Stimulated activated naive B cell treated with anti-CD40 and anti-IgM and Interleukin-4, amounts not matched to agents 10 μg/mL and 1 μg/mL and 100 μg/mL, for 72 hours (primary cell): ENCODE measurements around the gene SLC66A1.
"Not testable (repeated sequence)": the region's sequence is repeated elsewhere in the genome, so short reads cannot be mapped to it uniquely, and the experiment has no call there.

Experiments
- ATAC-seq, 2 donors: fragments of 150-1000 bp; cut with Tn5 transposase; replicated peaks; 2 replicates each; pipeline ENCODE4 v1.10.0; 2021; ENCODE audit warnings: moderate library complexity in 1 of 2
- DNase-seq: peaks from one replicate; pipeline ENCODE4 v3.0.0; 2021
- H3K27ac Mint-ChIP-seq: one replicate; pipeline ENCODE4 v1.8.0; 2022; ENCODE audit warnings: mild to moderate bottlenecking, mixed read lengths
- H3K27me3 Mint-ChIP-seq, 2 donors: one replicate each; pipeline ENCODE4 v1.8.0; 2022; ENCODE audit warnings: mixed read lengths in 2 of 2
- H3K36me3 Mint-ChIP-seq, 2 donors: one replicate each; pipeline ENCODE4 v1.8.0; 2022; ENCODE audit warnings: mixed read lengths in 2 of 2, mild to moderate bottlenecking in 1 of 2
- H3K4me1 Mint-ChIP-seq, 2 donors: one replicate each; pipeline ENCODE4 v1.8.0; 2022; ENCODE audit warnings: mixed read lengths in 2 of 2, mild to moderate bottlenecking in 1 of 2
- H3K4me3 Mint-ChIP-seq, 2 donors: one replicate each; pipeline ENCODE4 v1.8.0; 2022; ENCODE audit warnings: mild to moderate bottlenecking in 2 of 2, mixed read lengths in 2 of 2, moderate library complexity in 1 of 2
- H3K9me3 Mint-ChIP-seq, 2 donors: one replicate each; pipeline ENCODE4 v1.8.0; 2022; ENCODE audit warnings: mixed read lengths in 2 of 2, mild to moderate bottlenecking in 1 of 2

Gene SLC66A1

DNA sequence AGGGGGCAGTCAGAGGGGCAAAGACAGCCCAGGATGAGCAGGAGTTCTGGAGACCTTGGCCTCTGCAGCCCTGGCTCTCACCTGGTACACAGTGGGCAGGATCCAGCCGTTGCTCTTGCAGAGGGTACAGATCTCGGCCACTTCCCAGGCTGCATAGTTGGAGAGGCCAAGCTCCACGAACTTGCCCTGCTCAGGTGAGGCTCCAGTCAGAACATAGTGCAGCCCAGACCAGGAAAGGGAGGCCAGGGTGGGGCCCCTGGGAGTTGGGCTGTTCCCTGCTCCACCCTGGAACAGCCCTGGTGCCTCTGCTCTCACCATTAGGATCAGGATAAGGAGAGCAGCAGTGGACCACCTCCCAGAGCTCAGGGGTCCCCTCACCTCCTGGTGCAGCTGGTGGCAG lies 26.3 kb upstream of the SLC66A1 start:
- H3K9me3 Mint-ChIP-seq, H3K4me3 Mint-ChIP-seq, H3K27ac Mint-ChIP-seq, DNase-seq, ATAC-seq: not testable (repeated sequence)
- peaks cover 14 to 22% of the 10 kb centered on the region in 2 donors for H3K27me3 Mint-ChIP-seq
- peaks cover 7 to 13% of the 10 kb centered on the region in 2 donors for H3K4me1 Mint-ChIP-seq
- H3K36me3 Mint-ChIP-seq, result peaks cover 0 to 12% of the 10 kb centered on the region in 2 donors

GRCh38 chr1:19287436-19288185 lies 24.5 kb upstream of the SLC66A1 start:
- Mint-ChIP-seq H3K27ac (no peak overlapping the region), H3K4me1 (peaks cover 7 to 13% of the 10 kb centered on the region in 2 donors), H3K27me3 (peaks cover 14 to 22% of the 10 kb centered on the region in 2 donors), H3K36me3 (peaks cover 1 to 21% of the 10 kb centered on the region in 2 donors), H3K4me3 (peak overlapping the region; percentile 48 to 84), H3K9me3 (peaks cover 3 to 5% of the 10 kb centered on the region in 2 donors)
- ATAC-seq (no peak), DNase-seq (no peak)

GRCh38 chr1:19288324-19289241 lies 23.5 kb upstream of the SLC66A1 start, which contains the start of gene AKR7A3:
Gene AKR7A3 (minus strand): TSS chr1:19288770. CDS start chr1:19288709, 61 bp downstream.
- H3K27ac Mint-ChIP-seq, H3K9me3 Mint-ChIP-seq: not testable (repeated sequence)
- peaks cover 14 to 22% of the 10 kb centered on the region in 2 donors for H3K27me3 Mint-ChIP-seq
- peaks cover 7 to 13% of the 10 kb centered on the region in 2 donors for H3K4me1 Mint-ChIP-seq
- H3K36me3 Mint-ChIP-seq, result peaks cover 1 to 21% of the 10 kb centered on the region in 2 donors
- peak; percentile 93 to 95 for ATAC-seq
- H3K4me3 Mint-ChIP-seq, result peak within 1 kb of the TSS; percentile 72 to 84
- DNase-seq, result peak; percentile 43

DNA sequence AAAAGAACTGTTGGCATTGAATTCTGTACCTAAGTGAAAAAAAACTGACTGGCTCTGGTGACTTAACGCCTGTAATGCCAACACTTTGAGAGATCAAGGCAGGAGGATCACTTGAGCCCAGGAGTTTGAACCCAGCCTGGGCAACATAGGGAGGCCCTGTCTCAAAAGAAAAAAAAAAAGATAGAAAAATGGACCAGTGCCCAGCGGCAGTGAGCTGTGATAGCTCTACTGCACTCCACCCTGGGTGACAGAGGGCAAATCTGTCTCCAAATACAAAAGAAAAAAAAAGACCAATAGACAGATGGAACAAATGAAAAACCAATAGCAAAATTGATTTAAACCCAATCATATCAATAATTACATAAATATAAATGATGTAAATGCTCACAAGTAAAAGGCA lies 22.9 kb upstream of the SLC66A1 start:
- no peak overlapping the region for H3K27ac Mint-ChIP-seq
- peaks cover 7 to 13% of the 10 kb centered on the region in 2 donors for H3K4me1 Mint-ChIP-seq
- H3K9me3 Mint-ChIP-seq, result peaks cover 4 to 5% of the 10 kb centered on the region in 2 donors
- ATAC-seq (no peak), DNase-seq (no peak)
- peaks cover 4 to 23% of the 10 kb centered on the region in 2 donors for H3K36me3 Mint-ChIP-seq
- peak overlapping the region; percentile 70 to 72 for H3K4me3 Mint-ChIP-seq
- peaks cover 14 to 22% of the 10 kb centered on the region in 2 donors for H3K27me3 Mint-ChIP-seq

DNA sequence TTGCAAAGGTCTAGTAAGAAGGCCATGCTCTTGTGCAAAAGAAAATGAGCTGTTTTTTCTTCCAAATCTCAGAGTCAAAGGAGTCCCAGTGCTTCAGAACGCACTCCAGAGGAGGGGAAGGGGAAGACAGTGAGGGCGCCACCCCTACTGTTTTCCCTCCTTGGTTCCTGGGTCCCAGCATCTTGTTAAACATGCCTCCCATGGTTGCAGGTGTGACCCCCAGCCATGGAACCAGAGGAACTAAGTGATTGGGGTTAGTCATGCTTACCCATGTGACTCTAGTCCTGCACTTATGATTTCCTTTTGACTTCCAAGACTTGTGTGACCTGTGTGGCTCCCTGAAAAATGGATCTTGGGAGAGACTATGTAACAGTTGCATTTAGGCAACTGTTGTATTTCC lies 17.5 kb upstream of the SLC66A1 start:
- Mint-ChIP-seq H3K36me3 (peaks cover 27 to 40% of the 10 kb centered on the region in 2 donors), H3K4me3 (no peak overlapping the region), H3K27me3 (peaks cover 3% of the 10 kb centered on the region in 2 donors), H3K9me3 (peaks cover 15 to 18% of the 10 kb centered on the region in 2 donors), H3K27ac (no peak overlapping the region), H3K4me1 (no peaks in the 10 kb centered on the region)
- DNase-seq (no peak), ATAC-seq (no peak)

- ATAC-seq (no peak), DNase-seq (no peak)
- H3K27ac Mint-ChIP-seq, result no peak overlapping the region
- H3K4me3 Mint-ChIP-seq, result no peak overlapping the region
- H3K27me3 Mint-ChIP-seq, result no peaks in the 10 kb centered on the region
- no peaks in the 10 kb centered on the region for H3K4me1 Mint-ChIP-seq
- peaks cover 5 to 8% of the 10 kb centered on the region in 2 donors for H3K9me3 Mint-ChIP-seq
- peaks cover 32 to 49% of the 10 kb centered on the region in 2 donors for H3K36me3 Mint-ChIP-seq
Measured at GRCh38 chr1:19300211-19300610, 11.9 kb upstream of the SLC66A1 start.

DNA sequence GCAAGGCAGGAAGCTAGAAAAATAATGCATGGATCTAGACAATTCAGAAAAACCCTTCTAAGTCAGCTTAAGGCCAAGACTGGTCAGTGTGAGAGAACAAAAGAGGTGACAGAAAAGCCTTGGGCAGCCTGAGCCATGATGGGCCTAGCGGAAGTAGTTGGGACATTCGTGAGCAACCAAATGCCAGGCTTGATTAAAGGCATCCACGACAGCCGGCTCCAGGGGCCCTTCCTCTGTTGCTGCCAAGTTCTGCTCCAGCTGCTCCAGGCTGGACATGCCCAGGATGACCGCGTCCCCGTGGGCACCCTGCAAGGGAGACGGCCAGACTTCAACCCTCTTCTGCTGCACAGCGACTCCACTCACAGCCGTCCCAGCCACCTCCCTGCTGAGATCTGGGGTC lies 8.0 kb upstream of the SLC66A1 start:
- not testable (repeated sequence) for ATAC-seq, H3K27me3 Mint-ChIP-seq, H3K27ac Mint-ChIP-seq, H3K4me3 Mint-ChIP-seq, DNase-seq, H3K4me1 Mint-ChIP-seq, H3K9me3 Mint-ChIP-seq
- peaks cover 43 to 70% of the 10 kb centered on the region in 2 donors for H3K36me3 Mint-ChIP-seq

DNA sequence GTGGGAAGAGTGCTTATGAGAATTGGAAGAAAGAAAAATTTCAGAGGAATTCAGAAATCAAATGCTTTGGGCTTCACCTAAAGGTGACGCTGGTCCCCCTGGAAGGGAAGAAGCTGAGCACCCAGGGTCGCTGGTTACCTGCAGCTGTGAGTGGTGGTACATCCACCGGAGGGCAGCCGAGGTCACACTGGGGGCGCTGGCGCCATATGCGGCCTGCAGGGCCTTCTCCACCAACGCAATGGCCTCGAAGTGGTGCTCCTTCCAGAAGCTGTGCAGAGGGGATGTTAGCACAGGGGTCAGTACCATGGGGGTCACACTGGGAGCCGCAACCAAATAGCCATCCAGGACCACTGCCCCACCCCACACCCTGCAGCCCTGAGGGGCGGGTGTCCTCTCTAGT lies 6.2 kb upstream of the SLC66A1 start:
- H3K9me3 Mint-ChIP-seq, result no peaks in the 10 kb centered on the region
- DNase-seq (no peak), ATAC-seq (no peak)
- H3K4me1 Mint-ChIP-seq, result peaks cover 2 to 4% of the 10 kb centered on the region in 2 donors
- peaks cover 43 to 63% of the 10 kb centered on the region in 2 donors for H3K36me3 Mint-ChIP-seq
- H3K27ac Mint-ChIP-seq, result no peak overlapping the region
- H3K4me3 Mint-ChIP-seq, result no peak overlapping the region
- H3K27me3 Mint-ChIP-seq, result no peaks in the 10 kb centered on the region

- H3K4me3 Mint-ChIP-seq, result no peak overlapping the region
- no peak overlapping the region for H3K27ac Mint-ChIP-seq
- peaks cover 41 to 57% of the 10 kb centered on the region in 2 donors for H3K36me3 Mint-ChIP-seq
- ATAC-seq, result no peak
- DNase-seq, result no peak
- H3K27me3 Mint-ChIP-seq, result no peaks in the 10 kb centered on the region
- H3K9me3 Mint-ChIP-seq, result no peaks in the 10 kb centered on the region
- H3K4me1 Mint-ChIP-seq, result peaks cover 7 to 9% of the 10 kb centered on the region in 2 donors
Measured at GRCh38 chr1:19306941-19307340, 5.2 kb upstream of the SLC66A1 start.

- ATAC-seq, result no peak
- no peak overlapping the region for H3K4me3 Mint-ChIP-seq
- H3K4me1 Mint-ChIP-seq, result peaks cover 11% of the 10 kb centered on the region in 2 donors
- peaks cover 41 to 55% of the 10 kb centered on the region in 2 donors for H3K36me3 Mint-ChIP-seq
- no peaks in the 10 kb centered on the region for H3K27me3 Mint-ChIP-seq
- no peak for DNase-seq
- H3K9me3 Mint-ChIP-seq, result no peaks in the 10 kb centered on the region
- H3K27ac Mint-ChIP-seq, result no peak overlapping the region
Measured at GRCh38 chr1:19307794-19308508, 4.2 kb upstream of the SLC66A1 start.

DNA sequence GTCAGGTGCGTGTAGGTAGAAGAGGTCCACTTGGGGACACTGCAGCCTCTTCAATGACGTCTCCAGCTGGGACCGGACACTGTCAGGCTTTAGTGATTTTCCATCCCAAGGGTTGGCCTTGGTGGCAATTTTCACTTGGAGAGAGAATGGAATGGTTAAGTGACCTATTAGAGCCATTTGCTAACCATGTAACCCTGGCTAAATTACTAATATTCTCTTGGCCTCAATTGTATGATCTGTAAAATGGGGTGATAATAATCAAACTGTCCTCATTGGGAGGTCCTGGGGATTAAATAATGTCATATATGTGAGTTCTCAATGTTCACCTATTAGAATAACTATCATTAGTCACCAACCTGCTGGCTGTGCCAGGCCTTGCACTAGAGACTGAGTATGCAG lies 3.6 kb upstream of the SLC66A1 start:
- no peak for DNase-seq
- Mint-ChIP-seq H3K4me1 (peaks cover 16 to 17% of the 10 kb centered on the region in 2 donors), H3K27me3 (no peaks in the 10 kb centered on the region), H3K36me3 (peaks cover 38 to 51% of the 10 kb centered on the region in 2 donors), H3K4me3 (no peak overlapping the region), H3K27ac (no peak overlapping the region), H3K9me3 (no peaks in the 10 kb centered on the region)
- no peak for ATAC-seq

- H3K4me3 Mint-ChIP-seq, result no peak overlapping the region
- DNase-seq, result no peak
- ATAC-seq, result no peak
- peaks cover 32 to 44% of the 10 kb centered on the region in 2 donors for H3K36me3 Mint-ChIP-seq
- H3K4me1 Mint-ChIP-seq, result peaks cover 23 to 25% of the 10 kb centered on the region in 2 donors
- no peaks in the 10 kb centered on the region for H3K9me3 Mint-ChIP-seq
- H3K27me3 Mint-ChIP-seq, result no peaks in the 10 kb centered on the region
- no peak overlapping the region for H3K27ac Mint-ChIP-seq
Measured at GRCh38 chr1:19309123-19309813, 2.9 kb upstream of the SLC66A1 start.

GRCh38 chr1:19310061-19310460 lies 2.1 kb upstream of the SLC66A1 start:
- H3K9me3 Mint-ChIP-seq, result no peaks in the 10 kb centered on the region
- no peak overlapping the region for H3K27ac Mint-ChIP-seq
- no peak overlapping the region for H3K4me3 Mint-ChIP-seq
- H3K4me1 Mint-ChIP-seq, result peaks cover 30 to 33% of the 10 kb centered on the region in 2 donors
- no peaks in the 10 kb centered on the region for H3K27me3 Mint-ChIP-seq
- ATAC-seq (no peak), DNase-seq (no peak)
- peaks cover 26 to 36% of the 10 kb centered on the region in 2 donors for H3K36me3 Mint-ChIP-seq
